GM12875 (cell line): Measurements from ENCODE around the gene BEX3.

ENCODE experiments used
- H3K4me3 ChIP-seq: one replicate; pipeline ENCODE4 v1.5.1; 2011; ENCODE audit warnings: low read depth, low read length, control low read depth
- CTCF ChIP-seq: IDR thresholded peaks from 2 replicates; pipeline ENCODE4 v1.5.1; 2011; ENCODE audit warnings: low read depth, mild to moderate bottlenecking, control low read depth, inconsistent platforms, low read length, moderate library complexity, borderline replicate concordance; ENCODE audit not compliant: insufficient read depth

BEX3 gene

GRCh38 chrX:103417933-103418332 lies 41.6 kb downstream of the BEX3 start:
- no peak for TF ChIP-seq CTCF
- H3K4me3 ChIP-seq: no peak overlapping the region

- no peak overlapping the region for H3K4me3 ChIP-seq
Measured at GRCh38 chrX:103418811-103419340, 42.5 kb downstream of the BEX3 start.

GRCh38 chrX:103423955-103424638 lies 47.8 kb downstream of the BEX3 start:
- TF ChIP-seq CTCF: no peak
- no peak overlapping the region for H3K4me3 ChIP-seq

More at GRCh38 chrX:103418811-103419340, 42.5 kb downstream of the BEX3 start:
- TF ChIP-seq CTCF: no peak
